ENCODE data around the gene UIMC1. TPM values are rescaled to one million over a fixed set of nuclear protein-coding genes. Genes with fewer than 3 reads are reported as not detected.
A peak's percentile ranks its signal among the peaks of the same experiment; 100 is the strongest.

Gene UIMC1
- total RNA-seq, 1 donor from 2014 or later, result 36.1 TPM

DNA sequence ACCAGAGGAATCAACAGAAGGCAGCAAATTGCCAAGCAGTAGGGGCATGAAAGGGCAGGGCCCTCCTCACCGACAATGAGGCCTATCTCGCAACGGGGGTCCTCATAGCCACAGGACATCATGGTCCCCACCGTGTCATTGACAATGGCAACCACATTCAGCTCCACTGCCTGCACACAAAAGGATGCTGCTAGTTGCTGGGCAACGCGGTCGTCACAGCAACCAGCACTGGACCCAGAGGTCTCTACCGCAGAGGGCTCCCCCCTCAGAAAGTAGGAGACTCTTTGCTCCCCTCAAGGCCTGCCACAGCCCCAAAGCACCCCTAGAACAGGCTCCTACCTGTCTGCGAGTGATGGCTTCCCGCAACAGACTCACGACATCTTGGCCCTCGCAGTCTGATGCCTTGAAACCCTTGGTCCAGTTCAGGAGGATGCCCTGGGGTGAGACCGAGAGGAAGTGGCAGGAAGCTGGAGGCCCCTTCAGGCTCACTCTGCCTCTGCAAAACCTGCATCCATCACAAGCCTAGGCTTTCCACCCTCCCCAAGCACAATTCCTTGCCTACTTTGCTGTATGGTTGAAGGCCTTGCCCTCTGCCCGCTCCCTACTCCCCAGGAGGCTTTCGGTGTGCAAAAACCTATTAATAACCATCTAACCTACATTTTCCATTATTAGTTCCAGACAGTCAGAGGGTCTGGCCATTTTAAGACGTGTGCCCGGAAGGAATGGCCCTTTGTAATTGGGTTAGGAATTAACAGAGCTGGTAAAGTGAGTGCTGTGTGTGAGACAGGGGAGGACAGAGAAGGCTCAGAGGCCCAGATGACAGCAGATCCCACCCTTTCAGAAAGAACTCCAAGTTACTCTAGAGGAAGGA lies 122.6 kb downstream of the UIMC1 start:
- TF ChIP-seq, protein P1, sequence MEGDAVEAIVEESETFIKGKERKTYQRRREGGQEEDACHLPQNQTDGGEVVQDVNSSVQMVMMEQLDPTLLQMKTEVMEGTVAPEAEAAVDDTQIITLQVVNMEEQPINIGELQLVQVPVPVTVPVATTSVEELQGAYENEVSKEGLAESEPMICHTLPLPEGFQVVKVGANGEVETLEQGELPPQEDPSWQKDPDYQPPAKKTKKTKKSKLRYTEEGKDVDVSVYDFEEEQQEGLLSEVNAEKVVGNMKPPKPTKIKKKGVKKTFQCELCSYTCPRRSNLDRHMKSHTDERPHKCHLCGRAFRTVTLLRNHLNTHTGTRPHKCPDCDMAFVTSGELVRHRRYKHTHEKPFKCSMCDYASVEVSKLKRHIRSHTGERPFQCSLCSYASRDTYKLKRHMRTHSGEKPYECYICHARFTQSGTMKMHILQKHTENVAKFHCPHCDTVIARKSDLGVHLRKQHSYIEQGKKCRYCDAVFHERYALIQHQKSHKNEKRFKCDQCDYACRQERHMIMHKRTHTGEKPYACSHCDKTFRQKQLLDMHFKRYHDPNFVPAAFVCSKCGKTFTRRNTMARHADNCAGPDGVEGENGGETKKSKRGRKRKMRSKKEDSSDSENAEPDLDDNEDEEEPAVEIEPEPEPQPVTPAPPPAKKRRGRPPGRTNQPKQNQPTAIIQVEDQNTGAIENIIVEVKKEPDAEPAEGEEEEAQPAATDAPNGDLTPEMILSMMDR (IDR thresholded peaks at IDR 0.05; ENCODE audit: insufficient read depth, low read depth, low read length), result no peak
- no peak for TF ChIP-seq EZH2 (IDR thresholded peaks at IDR 0.05; ENCODE audit: insufficient read depth, low read length)
- peaks cover 14% of the 10 kb centered on the region for H3K4me1 Mint-ChIP-seq (ENCODE audit: low read depth, unreplicated experiment)
- H3K36me3 ChIP-seq (ENCODE audit: insufficient read depth, low read length), result no peaks in the 10 kb centered on the region
- no peak overlapping the region for H3K4me3 ChIP-seq (ENCODE audit: insufficient read depth, low read depth, low read length)
- no peaks in the 10 kb centered on the region for H4K20me1 ChIP-seq (ENCODE audit: insufficient read depth, low read length)
- H3K27me3 Mint-ChIP-seq (ENCODE audit: low read depth, unreplicated experiment), result peaks cover 43% of the 10 kb centered on the region
- no peak overlapping the region for H2AFZ ChIP-seq (ENCODE audit: low read depth, low read length)
- no peak for DNase-seq (ENCODE audit: low read depth)
- H3K27ac ChIP-seq (ENCODE audit: low read depth, low read length), result no peak overlapping the region
- no peaks in the 10 kb centered on the region for H3K36me3 Mint-ChIP-seq (ENCODE audit: low read depth, unreplicated experiment)
- H3K79me2 ChIP-seq (ENCODE audit: insufficient read depth, low read length), result no peaks in the 10 kb centered on the region
- no peak overlapping the region for H3K4me3 Mint-ChIP-seq (ENCODE audit: unreplicated experiment)
- FAIRE-seq, result no peak
- H3K4me2 ChIP-seq (ENCODE audit: low read length), result no peak overlapping the region
- no peaks in the 10 kb centered on the region for H3K9me3 ChIP-seq (ENCODE audit: insufficient read depth, low read depth, low read length)
- no peak overlapping the region for H3K9ac ChIP-seq (ENCODE audit: low read length)
- H3K27ac Mint-ChIP-seq (ENCODE audit: unreplicated experiment), result peak overlapping the region; percentile 6
- H3K4me1 ChIP-seq (ENCODE audit: insufficient read depth, low read length), result no peaks in the 10 kb centered on the region
- peaks cover 7% of the 10 kb centered on the region for H3K27me3 ChIP-seq (ENCODE audit: insufficient read depth, low read length)
- no peaks in the 10 kb centered on the region for H3K9me3 Mint-ChIP-seq (ENCODE audit: unreplicated experiment)

DNA sequence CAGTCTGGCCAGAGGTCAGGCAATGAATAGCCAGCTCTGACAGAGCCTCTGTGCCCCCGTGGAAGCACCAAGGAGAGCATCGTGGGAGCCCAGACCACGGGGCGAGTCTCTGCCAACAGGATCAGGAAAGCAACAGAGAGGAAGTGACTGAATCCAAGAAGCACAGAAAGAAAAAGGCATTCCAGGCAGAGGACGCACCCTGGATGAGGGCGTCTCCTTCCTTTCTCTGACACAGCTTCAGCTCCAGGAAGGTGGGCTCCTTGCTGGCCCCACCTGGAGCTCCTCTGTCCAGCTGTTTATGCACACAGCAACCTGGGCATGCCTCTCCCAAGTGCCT lies 124.0 kb downstream of the UIMC1 start:
- no peaks in the 10 kb centered on the region for H3K36me3 ChIP-seq (ENCODE audit: insufficient read depth, low read length)
- no peaks in the 10 kb centered on the region for H3K79me2 ChIP-seq (ENCODE audit: insufficient read depth, low read length)
- DNase-seq (ENCODE audit: low read depth) (no peak), FAIRE-seq (no peak)
- H3K4me3 ChIP-seq (ENCODE audit: insufficient read depth, low read depth, low read length), result no peak overlapping the region
- Mint-ChIP-seq H3K36me3 (ENCODE audit: low read depth, unreplicated experiment) (no peaks in the 10 kb centered on the region), H3K9me3 (ENCODE audit: unreplicated experiment) (no peaks in the 10 kb centered on the region), H3K27ac (ENCODE audit: unreplicated experiment) (peak overlapping the region; percentile 66), H3K4me1 (ENCODE audit: low read depth, unreplicated experiment) (peaks cover 14% of the 10 kb centered on the region), H3K4me3 (ENCODE audit: unreplicated experiment) (no peak overlapping the region), H3K27me3 (ENCODE audit: low read depth, unreplicated experiment) (peaks cover 42% of the 10 kb centered on the region)
- H3K4me2 ChIP-seq (ENCODE audit: low read length), result no peak overlapping the region
- TF ChIP-seq, protein P1 (IDR thresholded peaks at IDR 0.05; ENCODE audit: insufficient read depth, low read depth, low read length), result no peak
- no peak for TF ChIP-seq EZH2 (IDR thresholded peaks at IDR 0.05; ENCODE audit: insufficient read depth, low read length)
- H4K20me1 ChIP-seq (ENCODE audit: insufficient read depth, low read length), result no peaks in the 10 kb centered on the region
- no peak overlapping the region for H3K9ac ChIP-seq (ENCODE audit: low read length)
- peaks cover 9% of the 10 kb centered on the region for H3K27me3 ChIP-seq (ENCODE audit: insufficient read depth, low read length)
- no peak overlapping the region for H2AFZ ChIP-seq (ENCODE audit: low read depth, low read length)
- no peak overlapping the region for H3K27ac ChIP-seq (ENCODE audit: low read depth, low read length)
- no peaks in the 10 kb centered on the region for H3K9me3 ChIP-seq (ENCODE audit: insufficient read depth, low read depth, low read length)
- H3K4me1 ChIP-seq (ENCODE audit: insufficient read depth, low read length), result no peaks in the 10 kb centered on the region
